ENCODE results near the gene IGFL2. TPM values are rescaled to one million over a fixed set of nuclear protein-coding genes. Genes with fewer than 3 reads are reported as not detected.
"Not testable (repeated sequence)": the region's sequence is repeated elsewhere in the genome, so short reads cannot be mapped to it uniquely, and the experiment has no call there.

Gene IGFL2
- total RNA-seq, 1 donor from 2014 or later = not detected

- DNase-seq = no peak
- intact Hi-C loops (cut with DNase I) = no loop called here
- no peak for ATAC-seq (ENCODE audit: poor library complexity)
These were observed 13.5 kb upstream of the IGFL2 start for GRCh38 chr19:46134527-46134926.

GRCh38 chr19:46137915-46138473 is 10.0 kb upstream of the IGFL2 start:
- ATAC-seq (ENCODE audit: poor library complexity) (no peak), DNase-seq (no peak)
- intact Hi-C loops (cut with DNase I) = no loop called here

DNA sequence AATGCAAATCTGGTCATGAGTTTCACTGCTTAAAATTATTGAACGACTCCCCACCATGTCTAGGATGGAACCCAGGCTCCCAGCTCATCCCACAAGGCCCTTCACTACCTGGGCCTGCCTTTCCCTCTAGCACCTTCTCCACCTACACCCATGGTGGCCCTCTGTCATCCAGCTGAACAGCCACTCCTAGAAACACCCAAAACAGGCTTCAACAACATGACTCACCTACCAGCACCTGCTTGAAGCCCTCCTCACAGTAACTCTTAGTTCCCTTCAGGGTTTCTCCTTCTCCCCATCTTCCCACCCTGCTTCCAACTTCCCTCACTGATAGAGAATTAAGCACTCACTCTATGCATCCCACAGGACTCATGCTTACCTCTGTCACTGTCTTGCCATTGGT is 6.6 kb upstream of the IGFL2 start:
- DNase-seq (no peak), ATAC-seq (ENCODE audit: poor library complexity) (no peak)
- intact Hi-C loops (cut with DNase I) = no loop called here

GRCh38 chr19:46142294-46142693 is 5.7 kb upstream of the IGFL2 start:
- intact Hi-C loops (cut with DNase I) = no loop called here
- DNase-seq (no peak), ATAC-seq (ENCODE audit: poor library complexity) (no peak)

- ATAC-seq (ENCODE audit: poor library complexity) = no peak
- intact Hi-C loops (cut with DNase I) = no loop called here
- DNase-seq = no peak
These were observed 3.3 kb upstream of the IGFL2 start for GRCh38 chr19:46144756-46145155.

- intact Hi-C loops (cut with DNase I) = no loop called here
- DNase-seq (no peak), ATAC-seq (ENCODE audit: poor library complexity) (no peak)
These were observed 785 bp upstream of the IGFL2 start for GRCh38 chr19:46147166-46147740.

- ATAC-seq (ENCODE audit: poor library complexity) (no peak), DNase-seq (no peak)
- intact Hi-C loops (cut with DNase I) = no loop called here
These were observed 2.6 kb downstream of the IGFL2 start for GRCh38 chr19:46150606-46151005.

DNA sequence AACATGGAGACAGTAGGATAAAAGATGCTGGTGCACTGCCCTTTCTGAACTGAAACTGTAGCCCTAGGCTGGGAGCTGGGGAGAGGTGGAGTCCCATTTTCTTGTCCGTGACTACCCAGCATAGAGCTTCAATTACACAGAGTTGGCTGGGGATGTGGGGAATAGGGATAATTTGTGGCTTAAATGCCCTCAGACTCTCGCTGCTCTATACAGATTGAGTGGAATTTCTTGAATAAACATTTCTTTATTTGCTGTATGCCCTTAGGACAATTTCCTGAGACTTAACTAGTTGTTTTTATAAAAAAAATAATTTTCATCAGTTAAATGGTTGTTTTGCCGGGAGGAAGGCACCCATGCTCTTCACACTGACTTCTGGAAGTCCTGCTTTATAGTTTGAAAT is 7.2 kb downstream of the IGFL2 start:
- no peak for ATAC-seq (ENCODE audit: poor library complexity)
- DNase-seq = no peak
- intact Hi-C loops (cut with DNase I) = no loop called here

DNA sequence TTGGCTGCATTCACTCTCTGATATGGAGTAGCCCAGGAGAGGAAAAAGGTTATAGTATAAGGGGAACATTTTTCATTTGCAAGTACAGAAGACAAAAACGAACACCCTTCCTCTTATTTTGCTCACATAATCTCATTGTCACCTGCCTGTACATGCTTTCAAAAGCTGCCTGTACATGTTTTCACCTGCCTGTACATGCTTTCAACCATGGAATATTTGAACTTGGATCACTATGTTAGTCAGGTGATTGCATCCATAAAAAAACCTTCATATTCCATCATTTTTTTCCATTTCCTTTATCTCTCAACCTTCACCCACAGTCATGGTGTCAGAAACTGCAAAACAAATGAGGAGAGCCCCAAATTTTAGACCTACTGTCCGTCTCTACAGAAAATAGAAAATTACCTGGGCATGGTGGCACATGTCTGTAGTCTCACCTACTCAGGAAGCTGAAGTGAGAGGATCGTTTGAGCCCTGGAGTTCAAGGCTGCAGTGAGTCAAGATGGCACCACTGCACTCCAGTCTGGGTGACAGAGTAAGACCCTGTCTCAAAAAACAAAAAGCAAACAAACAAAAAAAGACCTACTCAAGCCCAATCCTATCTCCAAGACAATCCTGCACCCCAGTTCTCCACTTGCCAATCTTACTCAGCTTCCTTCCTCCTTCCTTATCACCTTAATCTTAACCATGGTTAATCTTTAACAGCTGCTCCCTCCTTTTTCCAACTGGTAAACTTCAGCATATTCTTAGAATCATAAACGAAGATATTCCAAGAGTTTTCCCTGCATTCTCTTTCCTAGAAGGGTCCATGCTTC is 11.6 kb downstream of the IGFL2 start:
- DNase-seq (no peak), ATAC-seq (ENCODE audit: poor library complexity) (no peak)
- intact Hi-C loops (cut with DNase I) = no loop called here

- ATAC-seq (ENCODE audit: poor library complexity) = no peak
- intact Hi-C loops (cut with DNase I) = no loop called here
- DNase-seq = no peak
These were observed 12.3 kb downstream of the IGFL2 start for GRCh38 chr19:46160233-46160775.

DNA sequence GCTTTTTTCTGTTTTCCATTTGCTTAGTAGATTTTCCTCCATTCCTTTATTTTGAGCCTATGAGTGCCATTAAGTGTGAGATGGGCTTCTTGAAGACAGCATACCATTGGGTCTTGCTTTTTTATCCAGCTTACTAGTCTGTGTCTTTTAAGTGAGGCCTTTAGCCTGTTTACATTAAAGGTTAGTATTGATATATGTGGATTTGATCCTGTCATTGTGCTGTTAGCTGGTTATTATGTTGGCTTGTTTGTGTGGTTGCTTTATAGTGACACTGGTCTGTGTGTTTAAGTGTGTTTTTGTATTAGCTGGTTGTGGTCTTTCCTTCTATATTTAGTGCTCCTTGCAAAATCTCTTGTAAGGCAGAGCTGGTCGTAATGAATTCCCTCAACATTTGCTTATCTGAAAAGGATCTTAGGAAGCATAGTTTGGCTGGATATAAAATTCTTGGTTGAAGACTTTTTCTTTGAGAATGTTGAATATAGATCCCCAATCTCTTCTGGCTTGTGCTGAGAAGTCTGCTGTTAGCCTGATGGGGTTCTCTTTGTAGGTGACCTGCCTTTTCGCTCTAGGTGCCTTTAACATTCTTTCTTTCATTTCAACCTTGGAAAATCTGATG is 13.7 kb downstream of the IGFL2 start:
- ATAC-seq (ENCODE audit: poor library complexity); DNase-seq; intact Hi-C loops (cut with DNase I): not testable (repeated sequence)

DNA sequence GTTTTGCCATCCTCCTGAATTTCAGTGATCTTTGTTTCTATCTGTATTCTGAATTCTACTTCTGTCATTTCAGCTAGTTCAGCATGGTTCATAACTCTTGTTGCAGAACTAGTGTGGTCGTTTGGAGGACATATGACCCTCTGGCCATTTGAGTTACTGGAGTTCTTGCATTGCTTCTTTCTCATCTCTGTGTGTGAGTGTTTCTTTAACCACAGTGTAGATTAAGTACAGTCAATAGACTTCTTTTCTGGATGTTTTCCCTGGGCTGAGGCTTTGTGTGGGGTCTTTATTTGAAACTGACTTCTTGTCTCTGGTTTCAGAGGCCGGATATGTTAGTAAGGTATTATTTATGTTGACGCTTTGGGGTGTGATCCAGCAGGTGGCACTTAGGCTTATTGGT is 14.7 kb downstream of the IGFL2 start:
- intact Hi-C loops (cut with DNase I) = no loop called here
- DNase-seq (no peak), ATAC-seq (ENCODE audit: poor library complexity) (no peak)

DNA sequence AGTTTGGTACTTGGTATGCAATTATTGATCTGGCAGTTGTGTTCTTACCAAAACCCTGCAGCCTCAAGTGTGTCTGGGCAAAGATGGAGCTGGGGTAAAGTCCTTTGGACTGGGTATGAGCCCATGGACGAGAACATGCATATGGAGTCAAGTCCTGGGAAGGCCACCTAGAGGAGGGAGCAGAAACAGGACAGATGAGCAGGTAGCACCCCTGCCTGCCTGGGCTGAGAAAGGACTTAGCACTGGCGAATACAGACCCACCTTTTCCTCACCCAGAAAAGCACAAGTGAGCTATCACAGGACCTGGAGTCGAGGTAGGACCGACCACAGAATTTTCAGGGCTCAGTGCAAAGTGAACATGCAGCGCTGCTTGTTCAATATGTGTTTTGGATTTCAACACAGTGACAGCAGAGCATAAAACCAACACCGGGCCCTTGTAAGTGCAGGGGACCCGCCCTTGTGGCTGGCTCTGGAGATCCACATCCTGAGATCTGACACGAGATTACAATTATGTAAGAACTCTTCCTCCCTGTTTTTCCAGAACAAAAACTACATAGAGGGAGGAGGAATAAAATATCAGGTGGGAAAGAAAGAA is 25.9 kb downstream of the IGFL2 start:
- intact Hi-C loops (cut with DNase I) = no loop called here
- no peak for ATAC-seq (ENCODE audit: poor library complexity)
- DNase-seq = no peak

DNA sequence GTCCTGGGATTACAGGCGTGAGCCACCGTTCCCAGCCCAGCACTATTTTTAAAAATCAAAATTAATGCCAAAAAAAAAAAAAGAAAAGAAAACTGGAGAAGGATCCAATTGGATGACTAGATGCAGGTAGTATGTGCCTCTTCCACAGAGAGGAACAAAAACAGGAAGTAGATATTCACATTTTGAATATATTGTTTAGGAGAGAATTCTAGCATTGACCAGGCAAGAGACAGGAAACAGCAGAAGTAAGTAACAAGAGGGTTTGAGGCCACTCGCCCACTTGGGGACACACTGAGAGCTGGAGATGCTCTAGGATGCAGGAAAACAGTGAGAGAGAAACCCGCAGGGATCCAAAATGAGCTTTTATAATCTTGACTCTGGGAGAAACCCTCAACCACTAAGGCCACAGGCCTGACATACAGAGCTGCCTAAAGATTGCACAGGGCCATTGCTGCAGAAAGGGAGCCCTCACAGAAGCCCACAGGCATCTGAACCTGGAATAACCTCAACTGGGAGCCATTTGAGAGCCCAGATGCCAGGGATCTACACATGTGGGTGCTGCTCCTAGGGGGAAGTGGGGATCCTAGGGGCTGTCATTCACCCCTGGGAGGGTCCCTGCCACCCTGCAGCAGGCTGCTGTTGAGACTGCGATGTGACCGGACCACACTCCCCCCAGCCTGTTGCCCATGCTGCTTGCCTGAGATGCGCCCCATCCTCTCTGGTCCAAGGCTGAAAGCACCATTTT is 28.2 kb downstream of the IGFL2 start:
- intact Hi-C loops (cut with DNase I) = no loop called here
- DNase-seq (no peak), ATAC-seq (ENCODE audit: poor library complexity) (no peak)

- ATAC-seq (ENCODE audit: poor library complexity) (no peak), DNase-seq (no peak)
- intact Hi-C loops (cut with DNase I) = no loop called here
These were observed 31.2 kb downstream of the IGFL2 start for GRCh38 chr19:46179076-46179759.

DNA sequence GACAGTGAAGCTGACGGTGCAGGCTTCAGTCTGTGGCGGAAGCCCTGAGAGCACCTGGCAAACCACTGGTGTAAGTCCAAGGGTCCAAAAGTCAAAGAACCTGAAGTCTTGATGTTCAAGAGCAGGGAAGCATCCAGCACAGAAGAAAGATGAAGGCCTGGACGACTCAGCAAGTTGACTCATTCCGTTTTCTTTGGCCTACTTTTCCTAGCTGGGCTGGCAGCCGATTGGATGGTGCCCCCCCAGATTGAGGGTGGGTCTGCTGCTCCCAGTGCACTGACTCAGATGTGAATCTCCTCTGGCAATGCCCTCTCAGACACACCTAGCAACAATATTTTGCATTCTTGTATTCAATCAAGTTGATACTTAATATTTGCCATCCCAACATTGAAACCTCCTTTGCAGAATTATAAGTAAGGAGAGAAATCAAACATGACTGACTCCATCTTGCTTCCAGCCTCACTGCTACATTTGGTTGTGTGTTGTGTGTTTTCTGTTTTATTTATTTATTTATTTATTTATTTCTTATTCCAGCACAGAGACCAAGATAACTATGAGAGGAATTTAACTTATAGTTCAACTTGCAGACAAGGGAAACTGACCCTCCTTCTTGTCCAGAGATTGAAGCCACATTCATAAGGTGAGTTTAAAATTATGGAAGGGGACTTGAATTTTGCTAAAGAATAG is 32.8 kb downstream of the IGFL2 start:
- intact Hi-C loops (cut with DNase I) = no loop called here
- DNase-seq = no peak
- no peak for ATAC-seq (ENCODE audit: poor library complexity)

DNA sequence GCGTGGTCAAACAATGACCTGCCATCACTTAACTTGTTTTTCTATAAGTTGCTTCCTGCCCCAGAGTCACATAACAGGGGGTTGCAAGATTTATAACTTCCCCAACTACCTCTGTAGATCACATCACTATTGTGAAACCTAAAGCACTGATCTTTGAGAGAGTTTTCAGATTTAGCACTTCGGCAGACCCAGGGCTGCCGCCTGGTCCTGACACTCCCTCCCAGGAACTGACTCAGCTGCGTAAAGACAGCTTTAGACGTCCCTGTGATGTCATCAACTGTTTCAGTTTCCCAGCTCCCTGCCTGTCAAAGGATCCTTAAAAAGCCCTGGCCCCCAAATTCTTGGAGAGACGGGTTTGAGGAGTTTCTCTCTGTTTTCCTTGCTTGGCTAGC is 33.3 kb downstream of the IGFL2 start:
- DNase-seq = no peak
- intact Hi-C loops (cut with DNase I) = no loop called here
- no peak for ATAC-seq (ENCODE audit: poor library complexity)

GRCh38 chr19:46182476-46182875 is 34.4 kb downstream of the IGFL2 start:
- no peak for ATAC-seq (ENCODE audit: poor library complexity)
- intact Hi-C loops (cut with DNase I) = no loop called here
- DNase-seq = no peak

Data from Right ventricle myocardium superior (tissue), 1 donor.